ENCODE data around the gene ST3GAL3. TPM values are rescaled to one million over a fixed set of nuclear protein-coding genes. Genes with fewer than 3 reads are reported as not detected.

ST3GAL3 gene
- total RNA-seq, 4 donors from 2014 or later: 4.4 to 19.0 (median 6.1) TPM

- Histone ChIP-seq H3K4me1 (no peaks in the 10 kb centered on the region), H3K27me3 (no peaks in the 10 kb centered on the region), H3K4me3 (no peak overlapping the region), H3K36me3 (peaks cover 0 to 64% (median 0%) of the 10 kb centered on the region in 3 donors), H3K9me3 (no peaks in the 10 kb centered on the region), H3K27ac (no peak overlapping the region)
- no peak for DNase-seq
- TF ChIP-seq POLR2A (IDR thresholded peaks at IDR 0.05) (no peak), CTCF (IDR thresholded peaks at IDR 0.05) (no peak)
Measured at GRCh38 chr1:43960798-43961197, 253.5 kb downstream of the ST3GAL3 start.

- Histone ChIP-seq H3K27ac (no peak overlapping the region), H3K36me3 (peaks cover 0 to 58% (median 0%) of the 10 kb centered on the region in 3 donors), H3K9me3 (no peaks in the 10 kb centered on the region), H3K4me3 (no peak overlapping the region), H3K27me3 (no peaks in the 10 kb centered on the region), H3K4me1 (no peaks in the 10 kb centered on the region)
- DNase-seq: no peak
- no peak for TF ChIP-seq POLR2A (IDR thresholded peaks at IDR 0.05)
Measured at GRCh38 chr1:43961692-43962091, 254.4 kb downstream of the ST3GAL3 start.

- no peak for TF ChIP-seq POLR2A (IDR thresholded peaks at IDR 0.05)
- no peak for TF ChIP-seq CTCF (IDR thresholded peaks at IDR 0.05)
- H3K36me3 ChIP-seq: peaks cover 0 to 55% (median 0%) of the 10 kb centered on the region in 3 donors
- no peak overlapping the region for H3K27ac ChIP-seq
- H3K9me3 ChIP-seq: no peaks in the 10 kb centered on the region
- no peaks in the 10 kb centered on the region for H3K4me1 ChIP-seq
- H3K4me3 ChIP-seq: no peak overlapping the region
- H3K27me3 ChIP-seq: no peaks in the 10 kb centered on the region
- no peak for DNase-seq
Measured at GRCh38 chr1:43962324-43962723, 255.0 kb downstream of the ST3GAL3 start.

GRCh38 chr1:43963006-43963405 lies 255.7 kb downstream of the ST3GAL3 start:
- no peak overlapping the region for H3K4me3 ChIP-seq
- no peaks in the 10 kb centered on the region for H3K4me1 ChIP-seq
- H3K27me3 ChIP-seq: no peaks in the 10 kb centered on the region
- no peaks in the 10 kb centered on the region for H3K9me3 ChIP-seq
- H3K36me3 ChIP-seq: peaks cover 0 to 48% (median 0%) of the 10 kb centered on the region in 3 donors
- no peak for DNase-seq
- no peak for TF ChIP-seq CTCF (IDR thresholded peaks at IDR 0.05)
- TF ChIP-seq POLR2A (IDR thresholded peaks at IDR 0.05): no peak
- no peak overlapping the region for H3K27ac ChIP-seq

- no peak for TF ChIP-seq CTCF (IDR thresholded peaks at IDR 0.05)
- H3K4me3 ChIP-seq: no peak overlapping the region
- H3K4me1 ChIP-seq: no peaks in the 10 kb centered on the region
- no peaks in the 10 kb centered on the region for H3K9me3 ChIP-seq
- peaks cover 0 to 39% (median 0%) of the 10 kb centered on the region in 3 donors for H3K36me3 ChIP-seq
- H3K27me3 ChIP-seq: no peaks in the 10 kb centered on the region
- DNase-seq: no peak
- no peak overlapping the region for H3K27ac ChIP-seq
Measured at GRCh38 chr1:43963890-43964289, 256.6 kb downstream of the ST3GAL3 start.

GRCh38 chr1:43965316-43965715 lies 258.0 kb downstream of the ST3GAL3 start:
- H3K9me3 ChIP-seq: no peaks in the 10 kb centered on the region
- peaks cover 0 to 33% (median 0%) of the 10 kb centered on the region in 3 donors for H3K36me3 ChIP-seq
- no peak overlapping the region for H3K4me3 ChIP-seq
- no peak for TF ChIP-seq POLR2A (IDR thresholded peaks at IDR 0.05)
- TF ChIP-seq CTCF (IDR thresholded peaks at IDR 0.05): no peak
- no peak overlapping the region for H3K27ac ChIP-seq
- DNase-seq: no peak
- peaks cover 0 to 5% (median under 1%) of the 10 kb centered on the region in 4 donors for H3K4me1 ChIP-seq
- no peaks in the 10 kb centered on the region for H3K27me3 ChIP-seq

All from Peyer's patch (tissue), 4 donors.